H9 (cell line): Measurements from ENCODE around the gene DIPK1B. TPM values are rescaled to one million over a fixed set of nuclear protein-coding genes. Genes with fewer than 3 reads are reported as not detected.

Experiments
- DNase-seq: peaks from one replicate; pipeline ENCODE4 v3.0.0-alpha.2; 2017
- H2AFZ ChIP-seq: one replicate; pipeline ENCODE4 v1.6.1; 2013; ENCODE audit warnings: mild to moderate bottlenecking, low read length, control low read depth, moderate library complexity
- H2AK5ac ChIP-seq: 2 replicates; pipeline ENCODE4 v1.6.1; 2013; ENCODE audit warnings: low read length, control low read depth, mixed read lengths; ENCODE audit not compliant: insufficient read length
- H2BK120ac ChIP-seq: one replicate; pipeline ENCODE4 v1.6.1; 2013; ENCODE audit warnings: low read depth, mild to moderate bottlenecking, low read length, control low read depth, inconsistent platforms; ENCODE audit not compliant: poor library complexity, severe bottlenecking
- H2BK12ac ChIP-seq: 2 replicates; pipeline ENCODE4 v1.6.1; 2013; ENCODE audit warnings: low read length, control low read depth, mixed read lengths, low read depth; ENCODE audit not compliant: insufficient read length
- H2BK15ac ChIP-seq: 2 replicates; pipeline ENCODE4 v1.6.1; 2013; ENCODE audit warnings: low read depth, low read length, control low read depth
- H2BK20ac ChIP-seq: one replicate; pipeline ENCODE4 v1.6.1; 2013; ENCODE audit warnings: low read depth, mild to moderate bottlenecking, low read length, control low read depth, inconsistent platforms; ENCODE audit not compliant: poor library complexity, severe bottlenecking
- H2BK5ac ChIP-seq: 2 replicates; pipeline ENCODE4 v1.6.1; 2013; ENCODE audit warnings: low read length, control low read depth, mixed read lengths; ENCODE audit not compliant: insufficient read length
- H3K14ac ChIP-seq: 2 replicates; pipeline ENCODE4 v1.6.1; 2013; ENCODE audit warnings: low read length, control low read depth; ENCODE audit not compliant: insufficient read depth
- H3K18ac ChIP-seq: 2 replicates; pipeline ENCODE4 v1.6.1; 2013; ENCODE audit warnings: low read depth, mild to moderate bottlenecking, mixed read lengths, low read length, control low read depth; ENCODE audit not compliant: insufficient read length
- H3K23ac ChIP-seq: 2 replicates; pipeline ENCODE4 v1.6.1; 2013; ENCODE audit warnings: low read length, control low read depth, mixed read lengths, low read depth; ENCODE audit not compliant: insufficient read length
- H3K23me2 ChIP-seq: 2 replicates; pipeline ENCODE4 v1.6.1; 2013; ENCODE audit warnings: low read depth, mild to moderate bottlenecking, mixed read lengths, low read length, control low read depth; ENCODE audit not compliant: insufficient read length, poor library complexity, severe bottlenecking
- H3K27ac ChIP-seq: 2 replicates; pipeline ENCODE4 v1.5.1; 2013; ENCODE audit warnings: low read length, control low read depth, mixed read lengths, low read depth; ENCODE audit not compliant: insufficient read length
- H3K27me3 ChIP-seq: 2 replicates; pipeline ENCODE4 v1.6.1; 2013; ENCODE audit warnings: low read length, control low read depth, inconsistent platforms; ENCODE audit not compliant: insufficient read depth
- H3K4ac ChIP-seq: 2 replicates; pipeline ENCODE4 v1.6.1; 2013; ENCODE audit warnings: low read depth, mild to moderate bottlenecking, control low read depth, inconsistent platforms, low read length, moderate library complexity
- H3K4me1 ChIP-seq: 2 replicates; pipeline ENCODE4 v1.6.1; 2013; ENCODE audit warnings: low read length, control low read depth, inconsistent platforms; ENCODE audit not compliant: insufficient read depth
- H3K4me2 ChIP-seq: 2 replicates; pipeline ENCODE4 v1.6.1; 2013; ENCODE audit warnings: low read length, control low read depth, mixed read lengths; ENCODE audit not compliant: insufficient read length, insufficient read depth
- H3K56ac ChIP-seq: 2 replicates; pipeline ENCODE4 v1.6.1; 2013; ENCODE audit warnings: low read depth, mild to moderate bottlenecking, mixed read lengths, low read length, control low read depth; ENCODE audit not compliant: insufficient read length
- H3K79me1 ChIP-seq: 2 replicates; pipeline ENCODE4 v1.6.1; 2013; ENCODE audit warnings: low read depth, mild to moderate bottlenecking, moderate library complexity, low read length, control low read depth, inconsistent platforms; ENCODE audit not compliant: insufficient read depth, poor library complexity, severe bottlenecking
- H3K79me2 ChIP-seq: 2 replicates; pipeline ENCODE4 v1.6.1; 2013; ENCODE audit warnings: low read length, control low read depth, inconsistent platforms; ENCODE audit not compliant: insufficient read depth
- H3K9ac ChIP-seq: 2 replicates; pipeline ENCODE4 v1.6.1; 2013; ENCODE audit warnings: low read length, control low read depth, mixed read lengths; ENCODE audit not compliant: insufficient read length; ENCODE audit errors: extremely low read depth
- H3K9me3 ChIP-seq: one replicate; pipeline ENCODE4 v1.6.1; 2013; ENCODE audit warnings: low read depth, low read length, inconsistent platforms; ENCODE audit not compliant: control insufficient read depth
- H3T11ph ChIP-seq: one replicate; pipeline ENCODE4 v1.6.1; 2013; ENCODE audit warnings: mild to moderate bottlenecking, low read length, control low read depth, inconsistent platforms
- H4K20me1 ChIP-seq: one replicate; pipeline ENCODE4 v1.6.1; 2013; ENCODE audit not compliant: control insufficient read depth, insufficient read length, insufficient read depth
- H4K5ac ChIP-seq: 2 replicates; pipeline ENCODE4 v1.6.1; 2013; ENCODE audit warnings: low read depth, mild to moderate bottlenecking, mixed read lengths, low read length, control low read depth; ENCODE audit not compliant: insufficient read length
- H4K8ac ChIP-seq: replicated peaks from 2 replicates; pipeline ENCODE4 v1.6.1; 2013; ENCODE audit warnings: low read length, control low read depth, mixed read lengths, low read depth; ENCODE audit not compliant: insufficient read length
- H4K91ac ChIP-seq: 2 replicates; pipeline ENCODE4 v1.6.1; 2013; ENCODE audit warnings: low read depth, mild to moderate bottlenecking, moderate library complexity, mixed read lengths, low read length, control low read depth; ENCODE audit not compliant: insufficient read length
- H3K27ac Mint-ChIP-seq, 3 experiments: 2 replicates in 2 of 3; 3 replicates in 1 of 3; pipeline ENCODE4 v1.8.0; 2020 to 2021; ENCODE audit warnings: mixed read lengths in 3 of 3, mild to moderate bottlenecking in 1 of 3, moderate library complexity in 1 of 3
- H3K27me3 Mint-ChIP-seq: 2 replicates; pipeline ENCODE4 v1.8.0; 2021; ENCODE audit warnings: low read depth, mild to moderate bottlenecking, moderate library complexity, mixed read lengths
- H3K36me3 Mint-ChIP-seq, 3 experiments: 2 replicates in 2 of 3; 3 replicates in 1 of 3; pipeline ENCODE4 v1.8.0; 2020 to 2021; ENCODE audit warnings: low read depth in 3 of 3, mixed read lengths in 3 of 3; ENCODE audit not compliant: insufficient read depth in 1 of 3
- H3K4me1 Mint-ChIP-seq, 2 experiments: 2 replicates each; pipeline ENCODE4 v1.8.0; 2020; ENCODE audit warnings: mixed read lengths in 2 of 2
- H3K4me3 Mint-ChIP-seq, 2 experiments: 2 replicates in 1 of 2; 3 replicates in 1 of 2; pipeline ENCODE4 v1.8.0; 2020 to 2021; ENCODE audit warnings: mild to moderate bottlenecking in 2 of 2, mixed read lengths in 2 of 2, moderate library complexity in 1 of 2
- H3K9me3 Mint-ChIP-seq, 2 experiments: 2 replicates in 1 of 2; 3 replicates in 1 of 2; pipeline ENCODE4 v1.8.0; 2020; ENCODE audit warnings: mild to moderate bottlenecking in 2 of 2, mixed read lengths in 2 of 2, moderate library complexity in 1 of 2
- WGBS: extraction: QIAGEN DNeasy Blood & Tissue Kit; methylation state at CpG from one replicate; pipeline ENCODE4 v1.1.7; 2013; ENCODE audit warnings: missing lambda C conversion rate, low lambda C conversion rate, mixed read lengths; ENCODE audit not compliant: insufficient read length; ENCODE audit errors: extremely low coverage; 5-methylcytosine and 5-hydroxymethylcytosine counted together
- total RNA-seq: library from RNA; stranded (reverse); gene quantifications from 2 replicates; pipeline ENCODE4 v1.2.1, GENCODE V29; 2021
- TF ChIP-seq, protein P1 (sequence below): fragments of 200-600 bp; sonication (generic); conservative IDR thresholded peaks from 3 replicates; pipeline ENCODE4 v1.8.0; 2021; ENCODE audit warnings: antibody characterized with exemption, mild to moderate bottlenecking

The DIPK1B gene
- total RNA-seq, 1 experiment from 2014 or later = 40.3 TPM

GRCh38 chr9:136665704-136666371 is 46.5 kb upstream of the DIPK1B start:
- Histone ChIP-seq H4K91ac (no peak overlapping the region), H2BK12ac (no peak overlapping the region), H2BK20ac (no peak overlapping the region), H3T11ph (no peak overlapping the region), H3K4me1 (no peaks in the 10 kb centered on the region), H3K18ac (no peak overlapping the region), H3K56ac (no peak overlapping the region), H2BK15ac (no peak overlapping the region), H3K9ac (no peak overlapping the region), H2BK5ac (no peak overlapping the region), H4K5ac (no peak overlapping the region), H3K4me2 (peak overlapping the region; percentile 11), H3K79me1 (no peaks in the 10 kb centered on the region), H3K79me2 (no peaks in the 10 kb centered on the region), H3K27ac (no peak overlapping the region), H3K9me3 (no peaks in the 10 kb centered on the region), H4K20me1 (peaks cover 4% of the 10 kb centered on the region), H3K23ac (no peak overlapping the region), H3K23me2 (no peaks in the 10 kb centered on the region), H3K14ac (no peak overlapping the region), H4K8ac (no peak overlapping the region), H2AK5ac (no peak overlapping the region), H3K27me3 (no peaks in the 10 kb centered on the region), H2BK120ac (no peak overlapping the region), H2AFZ (no peak overlapping the region), H3K4ac (no peak overlapping the region)
- Mint-ChIP-seq H3K27ac (no peak overlapping the region), H3K4me1 (peaks cover 0 to 4% of the 10 kb centered on the region in 2 experiments; a peak in 1 of 4 replicates), H3K36me3 (no peaks in the 10 kb centered on the region), H3K27me3 (peaks cover 9% of the 10 kb centered on the region), H3K4me3 (no peak overlapping the region), H3K9me3 (no peaks in the 10 kb centered on the region)
- WGBS = no CpG with 5 or more reads among the region's 109 CpGs
- no peak for DNase-seq
- TF ChIP-seq, protein P1, sequence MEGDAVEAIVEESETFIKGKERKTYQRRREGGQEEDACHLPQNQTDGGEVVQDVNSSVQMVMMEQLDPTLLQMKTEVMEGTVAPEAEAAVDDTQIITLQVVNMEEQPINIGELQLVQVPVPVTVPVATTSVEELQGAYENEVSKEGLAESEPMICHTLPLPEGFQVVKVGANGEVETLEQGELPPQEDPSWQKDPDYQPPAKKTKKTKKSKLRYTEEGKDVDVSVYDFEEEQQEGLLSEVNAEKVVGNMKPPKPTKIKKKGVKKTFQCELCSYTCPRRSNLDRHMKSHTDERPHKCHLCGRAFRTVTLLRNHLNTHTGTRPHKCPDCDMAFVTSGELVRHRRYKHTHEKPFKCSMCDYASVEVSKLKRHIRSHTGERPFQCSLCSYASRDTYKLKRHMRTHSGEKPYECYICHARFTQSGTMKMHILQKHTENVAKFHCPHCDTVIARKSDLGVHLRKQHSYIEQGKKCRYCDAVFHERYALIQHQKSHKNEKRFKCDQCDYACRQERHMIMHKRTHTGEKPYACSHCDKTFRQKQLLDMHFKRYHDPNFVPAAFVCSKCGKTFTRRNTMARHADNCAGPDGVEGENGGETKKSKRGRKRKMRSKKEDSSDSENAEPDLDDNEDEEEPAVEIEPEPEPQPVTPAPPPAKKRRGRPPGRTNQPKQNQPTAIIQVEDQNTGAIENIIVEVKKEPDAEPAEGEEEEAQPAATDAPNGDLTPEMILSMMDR = no peak; the same call in 2 of the 3 replicates
